ENCODE measurements around the gene CXCL5.

The CXCL5 gene

GRCh38 chr4:73998040-73999011 lies at the start of gene CXCL5:
TSS of gene CXCL5 (minus strand) at chr4:73998677. CDS start at chr4:73998581, 96 bp downstream.
- peak within 1 kb of the TSS; percentile 66 to 75 (median 75) for H3K4me3 Mint-ChIP-seq
- TF ChIP-seq CTCF (IDR thresholded peaks at IDR 0.05; ENCODE audit: unreplicated experiment in 3 of 3), result no peak
- H3K4me1 Mint-ChIP-seq, result no peaks in the 10 kb centered on the region
- H3K9me3 Mint-ChIP-seq, result peaks cover 1% of the 10 kb centered on the region
- no peak within 1 kb of the TSS for H3K27ac Mint-ChIP-seq
- peaks cover 64% of the 10 kb centered on the region for H3K27me3 Mint-ChIP-seq (ENCODE audit: low read depth)
- no peaks in the 10 kb centered on the region for H3K36me3 Mint-ChIP-seq (ENCODE audit: low read depth)

GRCh38 chr4:74047152-74047551 lies 48.7 kb upstream of the CXCL5 start:
- H3K9me3 Mint-ChIP-seq, result peaks cover 9% of the 10 kb centered on the region
- peaks cover 28% of the 10 kb centered on the region for H3K27me3 Mint-ChIP-seq (ENCODE audit: low read depth)
- H3K4me3 Mint-ChIP-seq, result no peak overlapping the region
- no peak for TF ChIP-seq CTCF (IDR thresholded peaks at IDR 0.05; ENCODE audit: unreplicated experiment in 3 of 3)
- no peaks in the 10 kb centered on the region for H3K4me1 Mint-ChIP-seq
- no peak overlapping the region for H3K27ac Mint-ChIP-seq
- no peaks in the 10 kb centered on the region for H3K36me3 Mint-ChIP-seq (ENCODE audit: low read depth)

- Mint-ChIP-seq H3K4me1 (no peaks in the 10 kb centered on the region), H3K27ac (no peak overlapping the region), H3K36me3 (ENCODE audit: low read depth) (no peaks in the 10 kb centered on the region), H3K27me3 (ENCODE audit: low read depth) (peaks cover 42% of the 10 kb centered on the region), H3K9me3 (peaks cover 9% of the 10 kb centered on the region), H3K4me3 (no peak overlapping the region)
- no peak for TF ChIP-seq CTCF (IDR thresholded peaks at IDR 0.05; ENCODE audit: unreplicated experiment in 3 of 3)
Observed at GRCh38 chr4:74045772-74046171, 47.3 kb upstream of the CXCL5 start.

- peaks cover 9% of the 10 kb centered on the region for H3K9me3 Mint-ChIP-seq
- H3K4me1 Mint-ChIP-seq, result no peaks in the 10 kb centered on the region
- no peak overlapping the region for H3K27ac Mint-ChIP-seq
- no peak overlapping the region for H3K4me3 Mint-ChIP-seq
- TF ChIP-seq CTCF (IDR thresholded peaks at IDR 0.05; ENCODE audit: unreplicated experiment in 3 of 3), result no peak
- no peaks in the 10 kb centered on the region for H3K36me3 Mint-ChIP-seq (ENCODE audit: low read depth)
- peaks cover 47% of the 10 kb centered on the region for H3K27me3 Mint-ChIP-seq (ENCODE audit: low read depth)
Observed at GRCh38 chr4:74045247-74045646, 46.8 kb upstream of the CXCL5 start.

GRCh38 chr4:74044677-74045076 lies 46.2 kb upstream of the CXCL5 start:
- no peaks in the 10 kb centered on the region for H3K4me1 Mint-ChIP-seq
- peaks cover 53% of the 10 kb centered on the region for H3K27me3 Mint-ChIP-seq (ENCODE audit: low read depth)
- H3K36me3 Mint-ChIP-seq (ENCODE audit: low read depth), result no peaks in the 10 kb centered on the region
- H3K9me3 Mint-ChIP-seq, result peaks cover 9% of the 10 kb centered on the region
- TF ChIP-seq CTCF (IDR thresholded peaks at IDR 0.05; ENCODE audit: unreplicated experiment in 3 of 3), result no peak
- no peak overlapping the region for H3K4me3 Mint-ChIP-seq
- H3K27ac Mint-ChIP-seq, result no peak overlapping the region
